Dedifferentiated amniotic fluid mesenchymal stem cell (primary cell): ENCODE data around the gene BTF3L4.
"Not testable (repeated sequence)": the region's sequence is repeated elsewhere in the genome, so short reads cannot be mapped to it uniquely, and the experiment has no call there.

Experiments used
- DNase-seq: peaks from one replicate; pipeline ENCODE4 v3.0.0-alpha.2; 2016; ENCODE audit errors: extremely low spot score

The BTF3L4 gene

GRCh38 chr1:52055066-52055865 lies 829 bp upstream of the BTF3L4 start, which contains the start of gene TXNDC12:
TSS of gene TXNDC12 (minus strand) at chr1:52055191. CDS start at chr1:52055096, 95 bp downstream.
- peak; percentile 91 for DNase-seq

- no peak for DNase-seq
These were observed 281 bp upstream of the BTF3L4 start for GRCh38 chr1:52055866-52056162.

GRCh38 chr1:52056937-52057231 lies 789 bp downstream of the BTF3L4 start:
- DNase-seq: no peak

- DNase-seq: no peak
These were observed 1.2 kb downstream of the BTF3L4 start for GRCh38 chr1:52057255-52057654.

DNA sequence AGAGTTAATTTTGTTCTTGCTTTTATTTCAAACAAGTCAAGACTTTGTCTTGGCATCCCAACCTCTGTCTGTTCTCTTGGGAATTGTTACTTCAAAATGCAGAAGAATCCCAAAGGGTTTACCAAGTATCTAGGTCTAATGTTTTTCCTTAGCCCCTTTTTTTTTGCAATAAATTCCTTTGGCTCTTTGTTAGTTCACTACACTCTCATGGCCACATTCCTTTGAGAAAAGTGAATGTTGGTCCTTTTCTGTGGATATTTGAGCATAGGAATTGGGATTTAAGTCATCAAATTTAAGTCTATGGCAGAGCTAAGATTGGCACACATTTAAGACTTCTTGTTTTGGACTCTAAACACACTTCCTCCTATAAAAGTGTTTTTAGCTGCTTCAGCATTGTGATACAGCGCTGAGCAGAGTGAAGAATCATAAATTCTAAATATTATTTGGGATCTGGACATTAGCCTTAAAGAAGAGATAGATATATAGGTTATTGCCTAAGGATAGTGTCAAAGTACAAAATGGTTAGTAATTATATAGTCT lies 1.9 kb downstream of the BTF3L4 start:
- DNase-seq: no peak

DNA sequence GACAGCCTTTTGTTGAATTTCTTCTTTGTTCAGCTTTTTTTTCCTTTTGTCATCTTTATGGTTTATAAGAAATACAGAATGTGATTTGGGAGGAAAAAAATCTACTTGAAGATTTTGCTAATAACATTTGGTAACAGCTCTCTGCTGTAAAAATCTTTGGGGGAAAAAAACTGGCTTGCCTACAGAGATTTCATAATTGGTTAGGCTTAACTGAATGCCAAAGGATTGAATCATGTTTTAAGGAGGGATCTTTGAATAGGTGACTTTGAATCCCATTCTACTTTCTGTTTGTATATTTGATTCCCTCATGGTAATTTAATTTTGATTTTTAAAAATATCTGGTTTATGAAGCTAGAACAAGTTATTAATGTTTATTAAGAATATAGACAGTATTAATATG lies 3.2 kb downstream of the BTF3L4 start:
- peak; percentile 47 for DNase-seq

DNA sequence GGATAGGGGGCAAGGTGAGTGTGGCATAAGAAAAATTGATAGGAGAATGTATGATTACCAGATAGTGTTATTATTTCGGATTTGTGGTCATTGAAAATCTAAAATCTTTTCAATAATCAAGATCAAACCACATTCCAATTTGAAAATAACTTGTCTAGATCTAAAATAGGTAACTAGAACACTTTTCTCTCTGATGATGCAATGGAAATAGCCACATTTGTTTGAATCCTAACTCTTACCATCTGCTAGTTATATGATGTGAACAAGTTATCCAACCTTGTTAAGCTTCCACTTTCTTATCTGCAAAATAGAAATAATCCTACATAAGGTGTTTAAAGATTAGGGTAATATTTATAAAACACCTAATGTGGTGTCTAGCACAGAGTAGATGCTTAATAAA lies 3.8 kb downstream of the BTF3L4 start:
- no peak for DNase-seq

- no peak for DNase-seq
These were observed 4.7 kb downstream of the BTF3L4 start for GRCh38 chr1:52060822-52061221.

GRCh38 chr1:52063192-52063591 lies 7.1 kb downstream of the BTF3L4 start:
- no peak for DNase-seq

DNA sequence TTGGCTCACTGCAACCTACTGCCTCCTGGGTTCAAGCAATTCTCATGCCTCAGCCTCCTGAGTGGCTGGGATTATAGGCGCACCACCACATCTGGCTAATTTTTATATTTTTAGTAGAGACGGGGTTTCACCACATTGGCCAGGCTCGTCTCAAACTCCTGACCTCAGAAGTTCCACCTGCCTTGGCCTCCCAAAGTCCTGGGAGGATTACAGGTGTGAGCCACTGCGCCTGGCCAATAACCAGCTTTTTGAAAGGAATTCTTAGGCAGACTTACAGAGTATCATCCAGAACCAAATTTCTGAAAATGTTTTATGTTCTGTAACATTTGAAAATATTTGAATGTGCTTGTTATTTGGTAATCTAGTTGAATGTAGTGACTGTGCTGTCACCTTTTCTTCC lies 14.6 kb downstream of the BTF3L4 start:
- DNase-seq: no peak

GRCh38 chr1:52072291-52072690 lies 16.2 kb downstream of the BTF3L4 start:
- DNase-seq: no peak

GRCh38 chr1:52077277-52077676 lies 21.2 kb downstream of the BTF3L4 start:
- not testable (repeated sequence) for DNase-seq

GRCh38 chr1:52080014-52080415 lies 23.9 kb downstream of the BTF3L4 start:
- no peak for DNase-seq

GRCh38 chr1:52087892-52088291 lies 31.8 kb downstream of the BTF3L4 start:
- DNase-seq: not testable (repeated sequence)

- DNase-seq: not testable (repeated sequence)
These were observed 38.2 kb downstream of the BTF3L4 start for GRCh38 chr1:52094300-52094699.

DNA sequence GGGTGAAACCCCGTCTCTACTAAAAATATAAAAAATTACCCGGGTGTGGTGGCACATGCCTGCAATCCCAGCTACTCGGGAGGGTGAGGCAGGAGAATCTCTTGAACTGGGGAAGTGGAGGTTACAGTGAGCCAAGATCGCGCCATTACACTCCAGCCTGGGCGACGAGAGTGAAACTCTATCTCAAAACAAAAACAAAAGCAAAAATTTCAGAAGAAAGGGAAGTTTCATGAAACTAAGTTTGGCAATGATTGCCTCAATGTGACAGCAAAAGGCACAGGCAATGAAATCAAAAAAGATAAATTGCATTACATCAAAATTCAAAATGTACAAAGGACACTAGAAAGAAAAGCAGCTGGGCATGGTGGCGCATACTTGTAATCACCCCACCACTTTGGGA lies 40.1 kb downstream of the BTF3L4 start:
- no peak for DNase-seq

DNA sequence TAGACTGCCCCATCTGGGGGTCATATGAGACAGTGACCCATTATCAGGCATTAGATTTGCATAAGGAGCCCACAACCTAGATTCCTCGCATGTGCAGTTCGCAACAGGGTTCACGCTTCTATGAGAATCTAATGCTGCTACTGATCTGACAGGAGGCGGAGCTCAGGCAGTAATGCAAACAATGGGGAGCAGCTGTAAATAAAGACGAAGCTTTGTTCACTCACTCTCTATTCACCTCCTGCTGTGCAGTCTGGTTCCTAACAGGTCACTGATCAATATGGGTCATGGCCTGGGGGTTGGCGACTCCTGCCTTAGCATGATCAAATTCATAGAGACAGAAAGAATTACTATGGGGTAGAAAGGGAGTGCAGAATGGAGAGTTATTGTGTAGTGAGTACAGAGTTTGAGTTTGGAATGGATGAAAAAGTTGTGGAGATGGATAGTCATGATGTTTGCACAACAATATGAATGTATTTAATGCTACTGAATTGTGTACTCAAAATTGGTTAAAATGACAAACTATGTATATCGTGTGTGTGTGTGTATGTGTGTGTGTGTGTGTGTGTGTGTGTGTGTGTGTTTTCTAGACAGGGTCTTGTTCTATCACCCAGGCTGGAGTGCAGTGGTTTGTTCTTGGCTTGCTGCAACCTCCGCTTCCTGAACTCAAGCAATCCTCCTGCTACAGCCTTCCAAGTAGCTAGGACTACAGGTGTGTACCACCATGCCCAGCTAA lies 42.2 kb downstream of the BTF3L4 start:
- no peak for DNase-seq

GRCh38 chr1:52102336-52103013 lies 46.4 kb downstream of the BTF3L4 start:
- no peak for DNase-seq

DNA sequence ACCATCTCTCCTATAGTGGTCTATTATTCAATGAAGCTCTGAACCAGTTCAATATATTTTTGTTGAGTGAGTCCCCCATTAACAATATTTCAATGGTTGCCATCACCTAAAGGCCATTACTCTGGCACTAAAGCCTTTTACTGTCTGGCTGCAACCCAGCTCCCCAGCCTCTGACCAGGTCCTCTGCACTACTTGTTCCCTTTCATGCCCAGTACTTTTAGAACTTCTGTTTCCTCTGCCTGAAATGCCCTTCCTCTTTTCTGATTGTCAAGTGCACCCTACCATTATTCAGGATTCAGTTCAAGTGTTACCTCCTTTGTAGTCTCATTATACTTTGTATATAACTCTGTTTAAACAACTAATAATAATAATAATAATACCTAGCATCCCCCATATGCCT lies 55.4 kb downstream of the BTF3L4 start:
- no peak for DNase-seq

DNA sequence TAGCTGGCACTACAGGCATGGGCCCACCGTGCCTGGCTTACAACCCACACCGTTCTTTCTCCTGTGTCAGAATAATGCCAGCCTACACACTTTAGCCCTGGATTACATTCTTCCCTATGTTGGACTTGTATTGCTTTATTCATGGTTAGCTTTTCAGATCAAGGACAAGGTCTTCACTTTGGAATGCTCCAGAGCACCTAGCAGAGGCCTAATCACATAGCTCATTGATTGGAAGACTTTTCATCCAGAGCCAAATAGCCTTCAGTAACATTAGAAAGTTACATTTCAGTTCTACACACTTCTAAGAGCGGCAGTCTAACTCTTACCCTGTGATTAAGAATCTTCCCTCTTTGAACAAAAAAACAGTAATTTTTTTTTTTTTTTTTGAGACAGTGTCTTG lies 56.4 kb downstream of the BTF3L4 start:
- DNase-seq: no peak

- no peak for DNase-seq
These were observed 63.4 kb downstream of the BTF3L4 start for GRCh38 chr1:52119301-52120079.

- DNase-seq: no peak
These were observed 66.3 kb downstream of the BTF3L4 start for GRCh38 chr1:52122384-52122783.
